ENCODE measurements around the gene MCMBP. TPM values are rescaled to one million over a fixed set of nuclear protein-coding genes. Genes with fewer than 3 reads are reported as not detected.
"Not testable (repeated sequence)": the region's sequence is repeated elsewhere in the genome, so short reads cannot be mapped to it uniquely, and the experiment has no call there.

The MCMBP gene
- total RNA-seq, 4 donors from 2014 or later, result 24.2 to 54.9 (median 41.8) TPM

- Histone ChIP-seq H3K4me1 (no peaks in the 10 kb centered on the region), H3K27ac (no peak overlapping the region), H3K36me3 (peaks cover 0 to 50% (median 0%) of the 10 kb centered on the region in 3 donors), H3K27me3 (no peaks in the 10 kb centered on the region), H3K4me3 (no peak overlapping the region), H3K9me3 (no peaks in the 10 kb centered on the region)
- no peak for TF ChIP-seq POLR2A (IDR thresholded peaks at IDR 0.05)
- TF ChIP-seq, protein P1, sequence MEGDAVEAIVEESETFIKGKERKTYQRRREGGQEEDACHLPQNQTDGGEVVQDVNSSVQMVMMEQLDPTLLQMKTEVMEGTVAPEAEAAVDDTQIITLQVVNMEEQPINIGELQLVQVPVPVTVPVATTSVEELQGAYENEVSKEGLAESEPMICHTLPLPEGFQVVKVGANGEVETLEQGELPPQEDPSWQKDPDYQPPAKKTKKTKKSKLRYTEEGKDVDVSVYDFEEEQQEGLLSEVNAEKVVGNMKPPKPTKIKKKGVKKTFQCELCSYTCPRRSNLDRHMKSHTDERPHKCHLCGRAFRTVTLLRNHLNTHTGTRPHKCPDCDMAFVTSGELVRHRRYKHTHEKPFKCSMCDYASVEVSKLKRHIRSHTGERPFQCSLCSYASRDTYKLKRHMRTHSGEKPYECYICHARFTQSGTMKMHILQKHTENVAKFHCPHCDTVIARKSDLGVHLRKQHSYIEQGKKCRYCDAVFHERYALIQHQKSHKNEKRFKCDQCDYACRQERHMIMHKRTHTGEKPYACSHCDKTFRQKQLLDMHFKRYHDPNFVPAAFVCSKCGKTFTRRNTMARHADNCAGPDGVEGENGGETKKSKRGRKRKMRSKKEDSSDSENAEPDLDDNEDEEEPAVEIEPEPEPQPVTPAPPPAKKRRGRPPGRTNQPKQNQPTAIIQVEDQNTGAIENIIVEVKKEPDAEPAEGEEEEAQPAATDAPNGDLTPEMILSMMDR (IDR thresholded peaks at IDR 0.05), result no peak
- no peak for DNase-seq
- intact Hi-C loops (cut with DNase I), result no loop called here
- WGBS, 2 donors, result 62 to 67% methylated on average over 1 of the region's 1 CpG
Observed at GRCh38 chr10:119803264-119803663, 69.4 kb downstream of the MCMBP start.

DNA sequence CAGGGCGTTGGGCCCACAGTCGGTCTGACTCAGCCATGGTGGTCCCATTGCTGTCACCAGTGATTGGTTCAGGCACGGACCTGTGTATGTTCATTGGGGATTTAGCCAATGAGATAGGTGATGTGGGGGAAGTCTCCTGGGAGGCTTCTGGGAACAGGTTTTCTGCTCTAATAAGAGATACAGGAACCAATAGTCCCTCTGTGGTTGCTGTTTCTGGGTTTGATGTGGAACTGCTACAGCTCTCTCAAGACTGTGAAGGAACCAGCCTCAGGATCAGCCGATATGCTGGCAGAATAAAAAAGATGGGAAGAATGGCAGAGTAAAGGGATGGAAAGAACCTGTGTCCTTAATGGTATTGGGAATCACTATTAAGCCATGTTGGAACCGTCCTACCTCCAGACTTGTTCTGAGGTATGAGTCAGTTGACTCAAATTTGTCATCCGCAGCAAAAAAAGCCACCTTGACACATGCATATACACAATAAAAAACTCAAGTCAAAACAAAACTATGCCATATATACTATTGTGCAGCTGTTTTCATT, 70.6 kb downstream of the MCMBP start:
- H3K4me3 ChIP-seq, result no peak overlapping the region
- intact Hi-C loops (cut with DNase I), result no loop called here
- 76 to 79% methylated on average over 6 of the region's 6 CpGs for WGBS, 2 donors

GRCh38 chr10:119801176-119801575, 71.5 kb downstream of the MCMBP start:
- Histone ChIP-seq H3K9me3 (no peaks in the 10 kb centered on the region), H3K4me1 (no peaks in the 10 kb centered on the region), H3K27me3 (no peaks in the 10 kb centered on the region), H3K27ac (no peak overlapping the region), H3K36me3 (peaks cover 0 to 51% (median 0%) of the 10 kb centered on the region in 3 donors), H3K4me3 (no peak overlapping the region)
- intact Hi-C loops (cut with DNase I), result no loop called here
- no peak for DNase-seq
- WGBS, 2 donors, result 93% methylated on average over 2 of the region's 2 CpGs
- no peak for TF ChIP-seq POLR2A (IDR thresholded peaks at IDR 0.05)
- TF ChIP-seq, protein P1 (IDR thresholded peaks at IDR 0.05), result no peak

More for the DNA sequence above, 70.6 kb downstream of the MCMBP start:
- Histone ChIP-seq H3K27ac (no peak overlapping the region), H3K9me3 (no peaks in the 10 kb centered on the region), H3K36me3 (peaks cover 0 to 51% (median 0%) of the 10 kb centered on the region in 3 donors), H3K4me1 (no peaks in the 10 kb centered on the region), H3K27me3 (no peaks in the 10 kb centered on the region)
- no peak for DNase-seq
- TF ChIP-seq, protein P1 (IDR thresholded peaks at IDR 0.05), result no peak
- TF ChIP-seq POLR2A (IDR thresholded peaks at IDR 0.05), result no peak

GRCh38 chr10:119796039-119796438, 76.6 kb downstream of the MCMBP start:
- no peaks in the 10 kb centered on the region for H3K9me3 ChIP-seq
- no peak overlapping the region for H3K4me3 ChIP-seq
- no peaks in the 10 kb centered on the region for H3K4me1 ChIP-seq
- no peak overlapping the region for H3K27ac ChIP-seq
- WGBS, 2 donors, result 82 to 89% methylated on average over 6 of the region's 6 CpGs
- peaks cover 0 to 34% (median 0%) of the 10 kb centered on the region in 3 donors for H3K36me3 ChIP-seq
- no peak for DNase-seq
- no peak for TF ChIP-seq POLR2A (IDR thresholded peaks at IDR 0.05)
- TF ChIP-seq, protein P1 (IDR thresholded peaks at IDR 0.05), result no peak
- intact Hi-C loops (cut with DNase I), result no loop called here
- no peaks in the 10 kb centered on the region for H3K27me3 ChIP-seq

DNA sequence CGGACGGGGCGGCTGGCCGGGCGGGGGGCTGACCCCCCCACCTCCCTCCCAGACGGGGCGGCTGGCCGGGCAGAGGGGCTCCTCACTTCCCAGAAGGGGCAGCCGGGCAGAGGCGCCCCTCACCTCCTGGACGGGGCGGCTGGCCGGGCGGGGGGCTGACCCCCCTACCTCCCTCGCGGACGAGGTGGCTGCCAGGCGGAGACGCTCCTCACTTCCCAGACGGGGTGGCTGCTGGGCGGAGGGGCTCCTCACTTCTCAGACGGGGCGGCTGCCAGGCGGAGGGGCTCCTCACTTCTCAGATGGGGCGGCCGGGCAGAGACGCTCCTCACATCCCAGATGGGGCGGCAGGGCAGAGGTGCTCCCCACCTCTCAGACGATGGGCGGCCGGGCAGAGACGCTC, 77.5 kb downstream of the MCMBP start:
- no CpG with 5 or more reads among the region's 32 CpGs for WGBS, 2 donors
- DNase-seq; H3K27ac ChIP-seq; H3K4me1 ChIP-seq; intact Hi-C loops (cut with DNase I); H3K27me3 ChIP-seq; H3K9me3 ChIP-seq; H3K4me3 ChIP-seq: not testable (repeated sequence)
- peaks cover 0 to 34% (median 0%) of the 10 kb centered on the region in 3 donors for H3K36me3 ChIP-seq

All from esophagus squamous epithelium (tissue), 5 donors.